ENCODE results near the gene PLEKHA4.
A peak's percentile ranks its signal among the peaks of the same experiment; 100 is the strongest.
"Not testable (repeated sequence)": the region's sequence is repeated elsewhere in the genome, so short reads cannot be mapped to it uniquely, and the experiment has no call there.

Gene PLEKHA4

GRCh38 chr19:48795055-48795684 is 73.2 kb downstream of the PLEKHA4 start:
- DNase-seq, result peak; percentile 83 to 95

- DNase-seq, result no peak
Measured at GRCh38 chr19:48794291-48794690, 74.1 kb downstream of the PLEKHA4 start.

- no peak for DNase-seq
Measured at GRCh38 chr19:48793271-48793670, 75.1 kb downstream of the PLEKHA4 start.

- DNase-seq, result not testable (repeated sequence)
Measured at GRCh38 chr19:48787331-48787730, 81.1 kb downstream of the PLEKHA4 start.

All from NCI-H526 (cell line).